GM18951 (cell line): ENCODE results near the gene PCNA.
A peak's percentile ranks its signal among the peaks of the same experiment; 100 is the strongest.

Source experiments
- POLR2A ChIP-seq: IDR thresholded peaks from 4 replicates; pipeline ENCODE4 v1.6.1; 2011; ENCODE audit warnings: mild to moderate bottlenecking; ENCODE audit not compliant: insufficient read length, insufficient read depth; ENCODE audit errors: extremely low read depth
- in situ Hi-C: fragments of 300-500 bp; cut with MboI; formaldehyde crosslinking; loops from one replicate; pipeline ENCODE4 v1.12.0; 2022; ENCODE audit warnings: low sequenced_read_pairs, mixed read lengths, inconsistent platforms; ENCODE audit not compliant: unreplicated experiment

PCNA gene

GRCh38 chr20:5119435-5120184 is at the start of gene PCNA:
Gene PCNA, minus strand, starts transcription at chr20:5119958. Its CDS starts 160 bp downstream, at chr20:5119798.
- in situ Hi-C loops = loop anchor here (10.0 kb wide), 1 partner anchor 65 kb away; no protein-coding TSS in a partner anchor
- peak; percentile 99 for TF ChIP-seq POLR2A

- in situ Hi-C loops = no loop called here
- no peak for TF ChIP-seq POLR2A
Measured at GRCh38 chr20:5168651-5169396, 49.1 kb upstream of the PCNA start.

GRCh38 chr20:5164645-5165625 is 45.2 kb upstream of the PCNA start:
- in situ Hi-C loops = no loop called here
- TF ChIP-seq POLR2A = no peak

- TF ChIP-seq POLR2A = no peak
- in situ Hi-C loops = no loop called here
Measured at GRCh38 chr20:5161536-5162164, 41.9 kb upstream of the PCNA start.

GRCh38 chr20:5160882-5161281 is 41.1 kb upstream of the PCNA start:
- TF ChIP-seq POLR2A = no peak
- in situ Hi-C loops = no loop called here

GRCh38 chr20:5159928-5160327 is 40.2 kb upstream of the PCNA start:
- in situ Hi-C loops = no loop called here
- no peak for TF ChIP-seq POLR2A

- in situ Hi-C loops = no loop called here
- TF ChIP-seq POLR2A = no peak
Measured at GRCh38 chr20:5156675-5157448, 37.1 kb upstream of the PCNA start.

- in situ Hi-C loops = no loop called here
- no peak for TF ChIP-seq POLR2A
Measured at GRCh38 chr20:5155404-5155803, 35.6 kb upstream of the PCNA start.

GRCh38 chr20:5154543-5154925 is 34.8 kb upstream of the PCNA start:
- in situ Hi-C loops = no loop called here
- TF ChIP-seq POLR2A = no peak

GRCh38 chr20:5153612-5154542 is 34.1 kb upstream of the PCNA start:
- no peak for TF ChIP-seq POLR2A
- in situ Hi-C loops = no loop called here

GRCh38 chr20:5153152-5153467 is 33.4 kb upstream of the PCNA start:
- in situ Hi-C loops = no loop called here

More at GRCh38 chr20:5153152-5153467, 33.4 kb upstream of the PCNA start:
- TF ChIP-seq POLR2A = no peak
